Epidermal melanocyte (primary cell): ENCODE measurements around the gene SAFB2.

Source experiments
- DNase-seq: peaks from one replicate; pipeline ENCODE4 v3.0.0; 2011; ENCODE audit warnings: low spot score; ENCODE audit not compliant: insufficient read length

SAFB2 gene

GRCh38 chr19:5608291-5608690, 14.3 kb downstream of the SAFB2 start:
- no peak for DNase-seq

GRCh38 chr19:5607318-5608275, 15.0 kb downstream of the SAFB2 start:
- no peak for DNase-seq

GRCh38 chr19:5605362-5605761, 17.2 kb downstream of the SAFB2 start:
- DNase-seq: no peak

GRCh38 chr19:5603626-5604025, 18.9 kb downstream of the SAFB2 start:
- DNase-seq: no peak

- DNase-seq: no peak
Measured at GRCh38 chr19:5600797-5601196, 21.8 kb downstream of the SAFB2 start.

- no peak for DNase-seq
Measured at GRCh38 chr19:5595745-5596144, 26.8 kb downstream of the SAFB2 start.

- no peak for DNase-seq
Measured at GRCh38 chr19:5595129-5595528, 27.4 kb downstream of the SAFB2 start.

- no peak for DNase-seq
Measured at GRCh38 chr19:5594521-5594950, 28.0 kb downstream of the SAFB2 start.

GRCh38 chr19:5593343-5594255, 29.0 kb downstream of the SAFB2 start:
- no peak for DNase-seq

- no peak for DNase-seq
Measured at GRCh38 chr19:5592531-5593342, 29.8 kb downstream of the SAFB2 start.

- DNase-seq: no peak
Measured at GRCh38 chr19:5591476-5591875, 31.1 kb downstream of the SAFB2 start.

- no peak for DNase-seq
Measured at GRCh38 chr19:5590865-5591154, 31.8 kb downstream of the SAFB2 start.

- DNase-seq: no peak
Measured at GRCh38 chr19:5590151-5590864, 32.3 kb downstream of the SAFB2 start.

GRCh38 chr19:5588906-5589676, 33.5 kb downstream of the SAFB2 start:
- DNase-seq: no peak

- no peak for DNase-seq
Measured at GRCh38 chr19:5588441-5588840, 34.1 kb downstream of the SAFB2 start.

- no peak for DNase-seq
Measured at GRCh38 chr19:5587661-5588060, 34.9 kb downstream of the SAFB2 start.

GRCh38 chr19:5587071-5587455, 35.5 kb downstream of the SAFB2 start:
- no peak for DNase-seq

- no peak for DNase-seq
Measured at GRCh38 chr19:5586300-5587070, 36.1 kb downstream of the SAFB2 start.
